Type B pancreatic cell (in vitro differentiated cells): ENCODE results near the gene CTDP1. TPM values are rescaled to one million over a fixed set of nuclear protein-coding genes. Genes with fewer than 3 reads are reported as not detected.

Experiments used
- DNase-seq: peaks from one replicate; pipeline ENCODE4 v3.0.0; 2021; ENCODE audit warnings: mixed read lengths; ENCODE audit not compliant: unreplicated experiment; ENCODE audit errors: extremely low spot score
- H3K27ac Mint-ChIP-seq: 2 replicates; pipeline ENCODE4 v1.8.0; 2021; ENCODE audit warnings: mild to moderate bottlenecking, mixed read lengths
- H3K27me3 Mint-ChIP-seq: 2 replicates; pipeline ENCODE4 v1.8.0; 2021; ENCODE audit warnings: mixed read lengths
- H3K36me3 Mint-ChIP-seq: 2 replicates; pipeline ENCODE4 v1.8.0; 2021; ENCODE audit warnings: mixed read lengths
- H3K4me1 Mint-ChIP-seq: one replicate; pipeline ENCODE4 v1.8.0; 2021; ENCODE audit warnings: mixed read lengths; ENCODE audit not compliant: unreplicated experiment
- H3K4me3 Mint-ChIP-seq: 2 replicates; pipeline ENCODE4 v1.8.0; 2021; ENCODE audit warnings: mild to moderate bottlenecking, mixed read lengths
- H3K9me3 Mint-ChIP-seq: 2 replicates; pipeline ENCODE4 v1.8.0; 2021; ENCODE audit warnings: mixed read lengths
- total RNA-seq: library from RNA; stranded (reverse); gene quantifications from 2 replicates; pipeline ENCODE4 v1.2.1, GENCODE V29; 2021; ENCODE audit warnings: low replicate concordance
- TF ChIP-seq, protein P1 (sequence below): fragments of 200-600 bp; sonication (generic); conservative IDR thresholded peaks from 2 replicates; pipeline ENCODE4 v1.5.0; 2021; ENCODE audit warnings: antibody characterized with exemption, mild to moderate bottlenecking

The CTDP1 gene
- total RNA-seq, 1 donor from 2014 or later: 21.1 TPM

- no peaks in the 10 kb centered on the region for H3K9me3 Mint-ChIP-seq
- no peak overlapping the region for H3K27ac Mint-ChIP-seq
- H3K27me3 Mint-ChIP-seq: peaks cover 12% of the 10 kb centered on the region
- H3K36me3 Mint-ChIP-seq: no peaks in the 10 kb centered on the region
- DNase-seq: no peak
- H3K4me3 Mint-ChIP-seq: no peak overlapping the region
- peaks cover 8% of the 10 kb centered on the region for H3K4me1 Mint-ChIP-seq
- TF ChIP-seq, protein P1, sequence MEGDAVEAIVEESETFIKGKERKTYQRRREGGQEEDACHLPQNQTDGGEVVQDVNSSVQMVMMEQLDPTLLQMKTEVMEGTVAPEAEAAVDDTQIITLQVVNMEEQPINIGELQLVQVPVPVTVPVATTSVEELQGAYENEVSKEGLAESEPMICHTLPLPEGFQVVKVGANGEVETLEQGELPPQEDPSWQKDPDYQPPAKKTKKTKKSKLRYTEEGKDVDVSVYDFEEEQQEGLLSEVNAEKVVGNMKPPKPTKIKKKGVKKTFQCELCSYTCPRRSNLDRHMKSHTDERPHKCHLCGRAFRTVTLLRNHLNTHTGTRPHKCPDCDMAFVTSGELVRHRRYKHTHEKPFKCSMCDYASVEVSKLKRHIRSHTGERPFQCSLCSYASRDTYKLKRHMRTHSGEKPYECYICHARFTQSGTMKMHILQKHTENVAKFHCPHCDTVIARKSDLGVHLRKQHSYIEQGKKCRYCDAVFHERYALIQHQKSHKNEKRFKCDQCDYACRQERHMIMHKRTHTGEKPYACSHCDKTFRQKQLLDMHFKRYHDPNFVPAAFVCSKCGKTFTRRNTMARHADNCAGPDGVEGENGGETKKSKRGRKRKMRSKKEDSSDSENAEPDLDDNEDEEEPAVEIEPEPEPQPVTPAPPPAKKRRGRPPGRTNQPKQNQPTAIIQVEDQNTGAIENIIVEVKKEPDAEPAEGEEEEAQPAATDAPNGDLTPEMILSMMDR: no peak
Observed at GRCh38 chr18:79642626-79643025, 37.0 kb upstream of the CTDP1 start.

DNA sequence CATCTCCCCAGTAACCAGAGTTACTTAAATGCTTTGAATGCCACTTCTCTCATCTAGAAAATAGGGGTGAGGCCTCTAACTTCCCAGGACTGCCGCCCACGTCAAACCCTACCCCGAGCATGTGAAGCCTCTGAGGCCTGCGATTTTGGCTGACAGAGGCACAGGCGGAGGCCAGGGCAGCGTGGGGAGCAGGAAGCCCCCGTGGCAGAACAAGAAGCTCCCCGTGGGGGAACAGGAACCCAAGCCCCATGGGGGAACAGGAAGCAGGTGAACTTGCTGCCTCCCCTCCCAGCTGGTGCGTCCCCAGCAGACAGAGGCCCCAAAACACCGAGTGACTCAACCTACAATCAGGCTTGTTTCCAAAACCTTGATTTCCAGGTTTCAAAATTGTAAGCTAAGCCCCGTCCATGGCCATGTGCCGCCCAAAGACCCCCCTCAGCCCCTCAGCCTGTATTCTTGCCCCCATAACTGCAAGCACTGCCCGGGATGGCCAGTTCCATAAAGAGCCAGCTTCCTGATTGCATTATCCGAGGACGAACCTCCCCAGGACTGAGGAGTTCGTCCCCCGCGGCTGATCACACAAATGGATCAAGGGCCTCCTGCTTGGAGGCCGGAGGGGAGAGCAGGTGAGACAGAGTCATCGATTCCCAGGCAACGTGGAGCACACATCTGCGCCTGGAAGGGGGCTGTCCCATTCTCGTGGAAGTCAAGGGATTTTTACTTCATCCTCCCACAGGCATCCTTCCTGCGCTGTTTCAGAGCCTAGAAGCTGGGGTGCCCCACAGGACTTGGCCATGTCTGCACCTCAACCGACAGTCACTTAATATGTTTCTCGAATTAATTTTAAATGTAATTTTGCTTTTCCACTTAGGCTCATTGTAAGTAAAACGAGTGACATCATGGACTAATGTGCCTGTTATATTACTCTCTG, 36.3 kb upstream of the CTDP1 start:
- Mint-ChIP-seq H3K27ac (no peak overlapping the region), H3K4me1 (peaks cover 8% of the 10 kb centered on the region), H3K27me3 (peaks cover 12% of the 10 kb centered on the region), H3K36me3 (no peaks in the 10 kb centered on the region), H3K4me3 (no peak overlapping the region), H3K9me3 (no peaks in the 10 kb centered on the region)
- TF ChIP-seq, protein P1: no peak
- DNase-seq: no peak

DNA sequence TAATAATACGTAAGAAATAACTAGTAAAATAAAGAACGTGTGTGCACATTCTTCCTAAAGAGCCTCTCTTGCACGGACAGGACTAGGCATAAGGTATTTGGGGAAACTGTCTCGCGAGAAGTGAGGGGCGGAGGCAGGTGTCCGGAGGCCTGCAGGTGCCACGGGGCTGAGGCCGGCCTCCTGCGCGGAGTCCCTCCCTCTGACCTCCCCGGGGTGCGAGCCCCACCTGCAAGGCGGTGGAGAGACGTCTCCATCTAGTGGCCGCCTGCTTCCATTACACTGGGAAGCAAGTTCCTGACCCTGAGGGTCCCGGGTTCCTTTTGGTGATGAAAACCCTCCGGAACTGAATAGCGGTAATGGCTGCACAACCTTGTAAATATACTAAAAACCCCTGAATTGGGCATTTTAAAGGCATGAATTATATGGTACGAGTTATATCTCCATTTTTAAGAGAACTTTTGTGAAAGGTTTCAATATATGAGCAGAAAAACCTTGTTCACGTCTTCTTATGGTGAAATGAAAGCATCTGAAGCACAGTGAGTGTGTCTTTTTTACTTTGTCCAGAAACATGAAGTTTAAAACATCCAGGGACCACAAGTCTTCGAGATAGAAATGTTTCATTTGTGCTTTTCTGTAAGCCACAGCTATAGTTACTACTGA, 35.5 kb upstream of the CTDP1 start:
- H3K27ac Mint-ChIP-seq: peak overlapping the region; percentile 21
- DNase-seq: no peak
- peaks cover 8% of the 10 kb centered on the region for H3K4me1 Mint-ChIP-seq
- H3K4me3 Mint-ChIP-seq: no peak overlapping the region
- peaks cover 10% of the 10 kb centered on the region for H3K27me3 Mint-ChIP-seq
- TF ChIP-seq, protein P1: peak; percentile 99
- H3K36me3 Mint-ChIP-seq: no peaks in the 10 kb centered on the region
- no peaks in the 10 kb centered on the region for H3K9me3 Mint-ChIP-seq

GRCh38 chr18:79644666-79645057, 34.9 kb upstream of the CTDP1 start:
- no peak for DNase-seq
- Mint-ChIP-seq H3K36me3 (no peaks in the 10 kb centered on the region), H3K27me3 (peaks cover 8% of the 10 kb centered on the region), H3K4me3 (peak overlapping the region; percentile 43), H3K4me1 (peaks cover 8% of the 10 kb centered on the region), H3K27ac (peak overlapping the region; percentile 21), H3K9me3 (no peaks in the 10 kb centered on the region)
- TF ChIP-seq, protein P1: no peak

DNA sequence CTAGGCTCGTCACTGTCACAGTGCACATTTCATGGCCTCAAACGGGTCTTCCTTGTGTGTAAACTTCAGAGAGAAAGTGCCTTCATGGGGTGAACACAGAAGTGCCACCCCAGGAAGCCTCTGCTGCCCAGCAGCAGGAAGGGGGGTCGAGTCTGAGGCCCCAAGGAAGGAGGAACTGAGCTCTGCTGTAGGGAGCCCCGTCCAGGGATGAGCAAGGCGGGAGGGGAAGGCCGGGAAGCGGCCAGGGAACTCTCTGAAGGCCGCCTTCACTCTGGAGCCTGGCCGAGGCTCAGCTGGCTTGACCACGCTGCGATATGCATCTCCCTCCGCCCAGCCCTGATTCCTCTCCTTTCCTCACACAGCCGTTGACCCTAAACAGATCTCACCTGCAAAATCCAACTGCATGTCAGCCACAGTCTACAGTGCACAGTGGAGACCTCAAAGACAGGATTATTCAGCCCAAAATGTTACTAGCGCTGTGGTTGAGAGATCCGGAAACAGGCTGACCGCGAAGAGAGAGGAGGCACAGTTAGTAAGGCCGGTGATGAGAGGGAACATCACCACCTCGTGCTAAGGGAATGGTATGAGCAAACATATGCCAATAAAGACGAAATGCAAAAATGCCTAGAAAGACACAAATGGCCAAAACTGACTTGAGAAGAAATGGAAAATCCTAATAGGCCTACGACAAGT, 34.2 kb upstream of the CTDP1 start:
- TF ChIP-seq, protein P1: no peak
- Mint-ChIP-seq H3K9me3 (no peaks in the 10 kb centered on the region), H3K27ac (no peak overlapping the region), H3K4me3 (no peak overlapping the region), H3K27me3 (peaks cover 5% of the 10 kb centered on the region), H3K36me3 (no peaks in the 10 kb centered on the region), H3K4me1 (peaks cover 8% of the 10 kb centered on the region)
- DNase-seq: no peak
